Upper lobe of right lung (tissue), 1 donor: ENCODE results near the gene IL4R. TPM values are rescaled to one million over a fixed set of nuclear protein-coding genes. Genes with fewer than 3 reads are reported as not detected.
A peak's percentile ranks its signal among the peaks of the same experiment; 100 is the strongest.

Experiments used
- ATAC-seq: fragments of 200-7000 bp; cut with Tn5 transposase; one replicate; pipeline ENCODE4 v1.9.1; 2020; ENCODE audit warnings: mild to moderate bottlenecking, moderate library complexity
- DNase-seq: peaks from one replicate; pipeline ENCODE4 v3.0.0-alpha.2; 2020
- H3K27ac ChIP-seq: fragments of 200-600 bp; one replicate; pipeline ENCODE4 v1.8.0; 2022
- H3K27me3 ChIP-seq: fragments of 200-600 bp; one replicate; pipeline ENCODE4 v1.8.0; 2022; ENCODE audit warnings: mild to moderate bottlenecking
- H3K36me3 ChIP-seq: fragments of 200-600 bp; one replicate; pipeline ENCODE4 v1.8.0; 2022
- H3K4me1 ChIP-seq: fragments of 200-600 bp; one replicate; pipeline ENCODE4 v1.8.0; 2022
- H3K4me3 ChIP-seq: fragments of 200-600 bp; one replicate; pipeline ENCODE4 v1.8.0; 2022; ENCODE audit warnings: mild to moderate bottlenecking
- H3K9me3 ChIP-seq: fragments of 200-600 bp; one replicate; pipeline ENCODE4 v1.8.0; 2022
- CTCF ChIP-seq: fragments of 200-600 bp; IDR thresholded peaks from one replicate; pipeline ENCODE4 v1.8.0; 2022; ENCODE audit warnings: antibody characterized with exemption
- intact Hi-C: fragments of 100-400 bp; cut with DNase I; formaldehyde crosslinking; loops from one replicate; pipeline ENCODE4 v1.11.0; 2022
- total RNA-seq: library from RNA; stranded (reverse); fragmentation: NEBNext Ultra II Directional; extraction: Animal tissue kit (Norgen Biotek cat#: 25700); gene quantifications from one replicate; pipeline ENCODE4 v1.2.1, GENCODE V29; 2021
- donor health status: DM: no; HTN: yes; CAD: no; lungs with severe emphysema.

Gene IL4R
- total RNA-seq, 1 donor from 2014 or later, result 153 TPM

DNA sequence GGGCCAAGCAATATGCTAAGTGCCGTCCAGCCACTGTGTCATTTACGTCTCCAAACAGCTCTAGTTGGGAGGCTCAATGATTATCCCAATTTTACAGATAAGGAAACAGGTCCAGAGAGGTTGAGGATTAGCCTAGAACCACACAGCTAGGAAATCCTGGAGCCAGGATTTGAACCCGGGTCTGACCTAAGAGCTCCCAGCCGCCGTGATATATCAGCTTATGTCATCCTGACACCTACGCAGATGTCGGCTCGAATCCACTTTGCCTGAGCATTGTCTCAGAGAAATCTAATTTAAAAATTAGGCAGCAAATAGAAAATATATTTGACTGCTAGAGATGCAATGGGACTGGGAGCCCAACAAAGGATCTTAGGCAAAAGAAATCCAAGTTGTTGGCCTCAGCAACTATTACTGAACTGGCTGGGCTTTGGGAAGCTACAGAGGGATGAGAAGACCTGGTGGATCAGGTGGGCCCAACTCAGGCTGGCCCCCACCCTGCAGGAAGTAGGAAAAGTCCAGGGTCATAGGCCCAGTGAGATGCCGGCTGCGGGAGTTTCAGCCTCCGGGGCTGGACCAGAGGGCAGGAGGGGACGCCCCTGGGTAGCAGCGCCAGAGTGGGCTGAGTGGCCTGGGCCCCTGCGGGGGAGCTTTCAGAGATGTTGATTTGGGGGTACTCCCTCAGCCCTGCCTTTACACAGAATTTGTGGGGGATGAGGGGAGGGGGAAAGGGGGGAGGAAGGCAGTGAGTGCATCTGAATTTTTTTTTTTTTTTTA, 53.1 kb downstream of the IL4R start:
- TF ChIP-seq CTCF, result no peak
- intact Hi-C loops, result loop anchor here (10.0 kb wide), 1 partner anchor 132 kb away; no protein-coding TSS in a partner anchor
- H3K27me3 ChIP-seq, result no peaks in the 10 kb centered on the region
- H3K4me3 ChIP-seq, result peak overlapping the region; percentile 20
- no peaks in the 10 kb centered on the region for H3K9me3 ChIP-seq
- peak overlapping the region; percentile 56 for H3K27ac ChIP-seq
- H3K4me1 ChIP-seq, result peaks cover 26% of the 10 kb centered on the region
- ATAC-seq (no peak), DNase-seq (peak; percentile 65)
- peaks cover 26% of the 10 kb centered on the region for H3K36me3 ChIP-seq

- H3K27me3 ChIP-seq, result no peaks in the 10 kb centered on the region
- ATAC-seq, result peak; percentile 86
- peak; percentile 86 for TF ChIP-seq CTCF
- intact Hi-C loops, result loop anchor here (10.0 kb wide), 1 partner anchor 133 kb away; no protein-coding TSS in a partner anchor
- H3K27ac ChIP-seq, result peak overlapping the region; percentile 56
- peaks cover 26% of the 10 kb centered on the region for H3K4me1 ChIP-seq
- H3K36me3 ChIP-seq, result peaks cover 17% of the 10 kb centered on the region
- no peaks in the 10 kb centered on the region for H3K9me3 ChIP-seq
- peak overlapping the region; percentile 20 for H3K4me3 ChIP-seq
- peak; percentile 89 for DNase-seq
Observed at GRCh38 chr16:27367461-27368357, 53.9 kb downstream of the IL4R start.

DNA sequence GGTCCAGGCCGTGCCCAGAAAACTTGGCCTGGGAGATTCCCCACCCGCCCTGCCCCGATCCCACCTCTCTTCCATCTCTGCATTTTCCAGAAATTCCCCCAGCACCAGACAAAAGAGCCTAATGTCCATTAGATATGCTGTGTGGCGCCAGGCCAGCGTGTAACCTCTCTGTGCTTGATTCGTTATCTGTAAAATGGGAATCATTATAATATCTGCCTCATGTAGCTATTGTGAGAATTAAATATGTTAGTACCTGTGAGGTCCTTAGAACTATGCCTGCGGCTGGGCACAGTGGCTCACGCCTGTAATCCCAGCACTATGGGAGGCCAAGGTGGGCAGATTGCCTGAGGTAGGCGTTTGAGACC, 54.6 kb downstream of the IL4R start:
- TF ChIP-seq CTCF, result no peak
- peaks cover 11% of the 10 kb centered on the region for H3K36me3 ChIP-seq
- no peaks in the 10 kb centered on the region for H3K27me3 ChIP-seq
- no peak overlapping the region for H3K4me3 ChIP-seq
- ATAC-seq (no peak), DNase-seq (no peak)
- no peak overlapping the region for H3K27ac ChIP-seq
- peaks cover 26% of the 10 kb centered on the region for H3K4me1 ChIP-seq
- no peaks in the 10 kb centered on the region for H3K9me3 ChIP-seq
- intact Hi-C loops, result loop anchor here (10.0 kb wide), 1 partner anchor 134 kb away; no protein-coding TSS in a partner anchor

- H3K36me3 ChIP-seq, result no peaks in the 10 kb centered on the region
- ATAC-seq (no peak), DNase-seq (peak; percentile 20)
- TF ChIP-seq CTCF, result no peak
- H3K27ac ChIP-seq, result no peak overlapping the region
- H3K27me3 ChIP-seq, result no peaks in the 10 kb centered on the region
- intact Hi-C loops, result loop anchor here (5.0 to 10.0 kb wide), 3 partner anchors 85 to 193 kb away; no protein-coding TSS in a partner anchor
- no peak overlapping the region for H3K4me3 ChIP-seq
- no peaks in the 10 kb centered on the region for H3K9me3 ChIP-seq
- peaks cover 25% of the 10 kb centered on the region for H3K4me1 ChIP-seq
Observed at GRCh38 chr16:27369806-27370205, 56.0 kb downstream of the IL4R start.

- Histone ChIP-seq H3K27ac (no peak overlapping the region), H3K4me1 (peaks cover 26% of the 10 kb centered on the region), H3K9me3 (no peaks in the 10 kb centered on the region), H3K4me3 (no peak overlapping the region), H3K27me3 (no peaks in the 10 kb centered on the region), H3K36me3 (no peaks in the 10 kb centered on the region)
- DNase-seq (no peak), ATAC-seq (no peak)
- intact Hi-C loops, result loop anchor here (5.0 to 10.0 kb wide), 2 partner anchors 84 to 193 kb away; no protein-coding TSS in a partner anchor
- TF ChIP-seq CTCF, result no peak
Observed at GRCh38 chr16:27370318-27370717, 56.5 kb downstream of the IL4R start.
